Measurements from ENCODE around the gene UNC5A. TPM values are rescaled to one million over a fixed set of nuclear protein-coding genes. Genes with fewer than 3 reads are reported as not detected.

UNC5A gene
- total and polyA plus RNA-seq, 2 of the 8 experiments (the other 6 are each of a cell fraction or from before 2014, with no cell fraction given): 4.0 to 7.6 TPM

DNA sequence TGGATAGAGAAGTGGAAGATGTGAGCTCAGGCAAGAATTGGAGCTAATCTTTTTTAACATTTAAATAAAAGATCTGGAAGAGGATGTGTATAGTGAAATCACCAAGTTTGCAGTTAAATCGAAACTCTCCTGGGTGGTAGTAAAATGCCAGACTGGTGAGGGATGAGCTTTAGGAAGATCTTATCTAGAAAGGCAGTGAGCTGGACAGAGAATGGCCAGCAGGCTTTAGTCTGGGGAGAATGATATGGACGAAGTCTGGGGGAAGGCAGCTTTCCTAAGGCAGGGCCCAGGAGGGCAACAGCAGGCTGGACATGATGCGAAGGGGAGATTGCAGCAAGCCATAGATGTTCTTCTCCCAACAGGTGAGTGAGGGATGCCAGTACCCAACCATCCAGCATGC, 25.6 kb downstream of the UNC5A start:
- no peak overlapping the region for H3K56ac ChIP-seq (replicated peaks; ENCODE audit: insufficient read length, low read depth, low read length)
- no peaks in the 10 kb centered on the region for H3K79me2 ChIP-seq (ENCODE audit: control insufficient read depth in 1 of 2, insufficient read depth in 2 of 2, low read length in 2 of 2)
- no peak overlapping the region for H4K8ac ChIP-seq (ENCODE audit: extremely low read depth, insufficient read depth, low read length)
- H3K14ac ChIP-seq (ENCODE audit: insufficient read length): no peak overlapping the region
- no peak overlapping the region for H2AFZ ChIP-seq (ENCODE audit: low read length)
- no peak overlapping the region for H2BK5ac ChIP-seq (ENCODE audit: low read depth, low read length)
- H4K5ac ChIP-seq (ENCODE audit: insufficient read length, low read depth, low read length): no peak overlapping the region
- no peaks in the 10 kb centered on the region for H3K9me3 ChIP-seq (ENCODE audit: insufficient read depth in 2 of 2, low read depth in 1 of 2, low read length in 1 of 2)
- H3K9ac ChIP-seq (replicated peaks in 1 of 4; ENCODE audit: extremely low read depth in 1 of 4, low read depth in 3 of 4, low read length in 3 of 4): no peak overlapping the region
- no peak overlapping the region for H3K23ac ChIP-seq (ENCODE audit: insufficient read length)
- 84% methylated on average over 3 of the region's 3 CpGs; no CpG with 5 or more reads in 1 of the 2 experiments for WGBS, 2 experiments (ENCODE audit: extremely low coverage in 1 of 2, insufficient coverage in 1 of 2, insufficient read length in 1 of 2, insufficient replicate concordance in 2 of 2, low coverage in 1 of 2, low lambda C conversion rate in 2 of 2, missing lambda C conversion rate in 1 of 2)
- H3K23me2 ChIP-seq (ENCODE audit: low read depth, low read length): no peaks in the 10 kb centered on the region
- H2BK120ac ChIP-seq (replicated peaks; ENCODE audit: low read depth, low read length): no peak overlapping the region
- H3K4me3 ChIP-seq (ENCODE audit: extremely low read depth in 1 of 4, insufficient read depth in 2 of 4, low read depth in 3 of 4, low read length in 4 of 4): no peak overlapping the region
- no peak overlapping the region for H4K91ac ChIP-seq (replicated peaks; ENCODE audit: insufficient read length, low read length)
- no peak overlapping the region for H2BK15ac ChIP-seq (ENCODE audit: low read length)
- CTCF ChIA-PET (ENCODE audit: partially characterized antibody): interaction anchor here (0.7 to 2.2 kb wide), 6 partner anchors 9 to 175 kb away, joined by 3 to 12 read pairs (median 5); no protein-coding TSS in a partner anchor
- H3K4ac ChIP-seq (replicated peaks; ENCODE audit: insufficient read length, low read depth, low read length): no peak overlapping the region
- H3K79me1 ChIP-seq (ENCODE audit: low read depth, low read length): no peaks in the 10 kb centered on the region; the same call in 1 of the 2 replicates
- no peaks in the 10 kb centered on the region for H3K36me3 ChIP-seq (ENCODE audit: control insufficient read depth in 2 of 4, insufficient read depth in 4 of 4, low read length in 3 of 4)
- H3K4me2 ChIP-seq (ENCODE audit: insufficient read depth in 1 of 2, low read depth in 2 of 2, low read length in 2 of 2): no peak overlapping the region
- no peak overlapping the region for H3K27ac ChIP-seq (ENCODE audit: low read depth, low read length)
- POLR2A ChIA-PET (ENCODE audit: partially characterized antibody): interaction anchor here (1.6 kb wide), 1 partner anchor 176 kb away, joined by 4 read pairs; no protein-coding TSS in a partner anchor
- H3K18ac ChIP-seq (ENCODE audit: extremely low read depth, low read length): no peak overlapping the region
- H2AK5ac ChIP-seq (ENCODE audit: low read depth, low read length): no peak overlapping the region
- FAIRE-seq (no peak), DNase-seq (ENCODE audit: low read depth in 1 of 2, low spot score in 2 of 2) (no peak)
- H2BK20ac ChIP-seq (ENCODE audit: low read length): no peak overlapping the region
- H3K27me3 ChIP-seq (replicated peaks in 1 of 4; ENCODE audit: control insufficient read depth in 3 of 4, extremely low read depth in 1 of 4, insufficient read depth in 3 of 4, low read length in 3 of 4): peaks cover 0 to 18% (median 5%) of the 10 kb centered on the region in 4 experiments; a peak in 4 of 7 replicates
- no peak overlapping the region for H2BK12ac ChIP-seq (ENCODE audit: low read depth, low read length)
- peaks cover 14 to 26% of the 10 kb centered on the region in 2 experiments for H4K20me1 ChIP-seq (replicated peaks in 1 of 2; ENCODE audit: control insufficient read depth in 1 of 2, insufficient read depth in 2 of 2, low read length in 2 of 2)
- H3K4me1 ChIP-seq (replicated peaks in 1 of 4; ENCODE audit: control insufficient read depth in 3 of 4, insufficient read depth in 4 of 4, low read length in 3 of 4): peaks cover 0 to 10% (median 5%) of the 10 kb centered on the region in 4 experiments; a peak in 6 of 7 replicates
- no peak for TF ChIP-seq RXRA (IDR thresholded peaks at IDR 0.05; ENCODE audit: insufficient read depth, low read depth, low read length)
- no peak for TF ChIP-seq RNF2 (IDR thresholded peaks at IDR 0.05; ENCODE audit: borderline replicate concordance, low read depth, low read length, missing control alignments, poor library complexity, severe bottlenecking)
- no peak for TF ChIP-seq BCL11A (IDR thresholded peaks at IDR 0.05; ENCODE audit: low read depth in 2 of 2, low read length in 2 of 2)
- no peak for TF ChIP-seq ZNF274 (IDR thresholded peaks at IDR 0.05; ENCODE audit: borderline replicate concordance, extremely low read depth, low read length)
- no peak for TF ChIP-seq TBP (IDR thresholded peaks at IDR 0.05; ENCODE audit: low read depth, low read length)
- no peak for TF ChIP-seq EP300 (IDR thresholded peaks at IDR 0.05; ENCODE audit: borderline replicate concordance in 1 of 2, low read depth in 2 of 2, low read length in 2 of 2)
- no peak for TF ChIP-seq RAD21 (IDR thresholded peaks at IDR 0.05 in 1 of 2, conservative IDR thresholded peaks at IDR 0.05 in 1 of 2; ENCODE audit: low read depth in 2 of 2, low read length in 2 of 2)
- no peak for TF ChIP-seq CTBP2 (IDR thresholded peaks at IDR 0.05; ENCODE audit: borderline replicate concordance, insufficient read depth, insufficient read length, low read length)
- TF ChIP-seq CHD2 (IDR thresholded peaks at IDR 0.05; ENCODE audit: low read length): no peak
- TF ChIP-seq CEBPB (IDR thresholded peaks at IDR 0.05; ENCODE audit: low read depth, low read length): no peak
- no peak for TF ChIP-seq YY1 (IDR thresholded peaks at IDR 0.05; ENCODE audit: low read depth, low read length)
- TF ChIP-seq FOSL1 (IDR thresholded peaks at IDR 0.05; ENCODE audit: insufficient read depth, low read depth, low read length): no peak
- no peak for TF ChIP-seq HDAC2 (IDR thresholded peaks at IDR 0.05; ENCODE audit: borderline replicate concordance in 1 of 2, low read depth in 2 of 2, low read length in 2 of 2)

All from H1 (cell line).